Neutrophil (primary cell): ENCODE data around the gene IL10RB.

Experiments
- H3K27ac ChIP-seq: fragments of 200-600 bp; sonication (generic); 2 replicates; pipeline ENCODE4 v1.5.1; 2016; ENCODE audit warnings: mild to moderate bottlenecking, moderate library complexity
- H3K27me3 ChIP-seq: fragments of 200-600 bp; sonication (generic); 2 replicates; pipeline ENCODE4 v1.6.0; 2016; ENCODE audit warnings: mild to moderate bottlenecking
- H3K36me3 ChIP-seq: fragments of 200-600 bp; sonication (generic); 2 replicates; pipeline ENCODE4 v1.5.1; 2017
- H3K4me1 ChIP-seq, 2 experiments: fragments of 200-600 bp in 1 of 2; sonication (generic) in 1 of 2; 1 replicate in 1 of 2; 2 replicates in 1 of 2; pipeline versions ENCODE4 v1.5.1 to v1.6.1; 2013 to 2016; ENCODE audit warnings: low read depth in 1 of 2, low read length in 1 of 2, mild to moderate bottlenecking in 1 of 2, moderate library complexity in 1 of 2; ENCODE audit not compliant: control insufficient read depth in 1 of 2, insufficient read depth in 1 of 2
- H3K4me3 ChIP-seq, 2 experiments: fragments of 200-600 bp in 1 of 2; sonication (generic) in 1 of 2; 1 replicate in 1 of 2; 2 replicates in 1 of 2; pipeline ENCODE4 v1.5.1; 2013 to 2016; ENCODE audit warnings: low read depth in 1 of 2, low read length in 1 of 2, mild to moderate bottlenecking in 1 of 2, moderate library complexity in 1 of 2
- H3K9me3 ChIP-seq: fragments of 200-600 bp; sonication (generic); 2 replicates; pipeline ENCODE4 v1.5.1; 2016
- TF ChIP-seq, protein P1 (sequence below): fragments of 200-600 bp; sonication (generic); IDR thresholded peaks from 2 replicates; pipeline ENCODE4 v1.5.1; 2016; ENCODE audit warnings: antibody characterized with exemption

Gene IL10RB

DNA sequence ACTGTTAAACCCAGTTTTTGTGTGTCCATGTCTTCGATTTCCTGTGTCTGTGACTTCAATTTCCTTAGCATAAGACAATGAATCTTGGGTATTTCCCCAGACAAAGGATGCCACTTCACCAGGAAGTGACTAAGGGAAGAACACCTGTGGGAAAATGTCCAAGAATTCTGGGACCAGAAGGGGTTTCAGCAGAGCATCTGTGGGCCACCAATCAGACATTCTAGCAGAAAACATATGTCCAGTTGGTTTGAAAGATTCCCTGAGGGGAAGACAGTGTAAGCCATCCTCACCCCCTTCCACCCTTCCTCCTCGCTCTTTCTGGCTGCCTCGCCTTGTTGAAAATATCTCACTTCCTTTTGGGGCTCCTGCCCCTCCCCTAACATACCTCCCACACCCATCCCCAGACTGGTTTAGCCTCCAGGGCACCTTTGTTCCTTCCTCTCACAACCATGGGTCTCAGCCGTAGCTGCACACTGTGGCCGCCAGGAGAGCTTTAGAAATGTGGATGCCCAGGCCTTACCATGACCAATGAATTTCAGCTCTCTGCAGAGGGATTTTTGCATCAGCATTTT is 33.1 kb downstream of the IL10RB start:
- Histone ChIP-seq H3K27me3 (no peaks in the 10 kb centered on the region), H3K4me3 (peak overlapping the region; percentile 21 to 44), H3K9me3 (no peaks in the 10 kb centered on the region), H3K27ac (peak overlapping the region; percentile 99), H3K4me1 (peaks cover 58 to 61% of the 10 kb centered on the region in 2 experiments), H3K36me3 (peaks cover 31% of the 10 kb centered on the region)
- TF ChIP-seq, protein P1, sequence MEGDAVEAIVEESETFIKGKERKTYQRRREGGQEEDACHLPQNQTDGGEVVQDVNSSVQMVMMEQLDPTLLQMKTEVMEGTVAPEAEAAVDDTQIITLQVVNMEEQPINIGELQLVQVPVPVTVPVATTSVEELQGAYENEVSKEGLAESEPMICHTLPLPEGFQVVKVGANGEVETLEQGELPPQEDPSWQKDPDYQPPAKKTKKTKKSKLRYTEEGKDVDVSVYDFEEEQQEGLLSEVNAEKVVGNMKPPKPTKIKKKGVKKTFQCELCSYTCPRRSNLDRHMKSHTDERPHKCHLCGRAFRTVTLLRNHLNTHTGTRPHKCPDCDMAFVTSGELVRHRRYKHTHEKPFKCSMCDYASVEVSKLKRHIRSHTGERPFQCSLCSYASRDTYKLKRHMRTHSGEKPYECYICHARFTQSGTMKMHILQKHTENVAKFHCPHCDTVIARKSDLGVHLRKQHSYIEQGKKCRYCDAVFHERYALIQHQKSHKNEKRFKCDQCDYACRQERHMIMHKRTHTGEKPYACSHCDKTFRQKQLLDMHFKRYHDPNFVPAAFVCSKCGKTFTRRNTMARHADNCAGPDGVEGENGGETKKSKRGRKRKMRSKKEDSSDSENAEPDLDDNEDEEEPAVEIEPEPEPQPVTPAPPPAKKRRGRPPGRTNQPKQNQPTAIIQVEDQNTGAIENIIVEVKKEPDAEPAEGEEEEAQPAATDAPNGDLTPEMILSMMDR = peak; percentile 76

DNA sequence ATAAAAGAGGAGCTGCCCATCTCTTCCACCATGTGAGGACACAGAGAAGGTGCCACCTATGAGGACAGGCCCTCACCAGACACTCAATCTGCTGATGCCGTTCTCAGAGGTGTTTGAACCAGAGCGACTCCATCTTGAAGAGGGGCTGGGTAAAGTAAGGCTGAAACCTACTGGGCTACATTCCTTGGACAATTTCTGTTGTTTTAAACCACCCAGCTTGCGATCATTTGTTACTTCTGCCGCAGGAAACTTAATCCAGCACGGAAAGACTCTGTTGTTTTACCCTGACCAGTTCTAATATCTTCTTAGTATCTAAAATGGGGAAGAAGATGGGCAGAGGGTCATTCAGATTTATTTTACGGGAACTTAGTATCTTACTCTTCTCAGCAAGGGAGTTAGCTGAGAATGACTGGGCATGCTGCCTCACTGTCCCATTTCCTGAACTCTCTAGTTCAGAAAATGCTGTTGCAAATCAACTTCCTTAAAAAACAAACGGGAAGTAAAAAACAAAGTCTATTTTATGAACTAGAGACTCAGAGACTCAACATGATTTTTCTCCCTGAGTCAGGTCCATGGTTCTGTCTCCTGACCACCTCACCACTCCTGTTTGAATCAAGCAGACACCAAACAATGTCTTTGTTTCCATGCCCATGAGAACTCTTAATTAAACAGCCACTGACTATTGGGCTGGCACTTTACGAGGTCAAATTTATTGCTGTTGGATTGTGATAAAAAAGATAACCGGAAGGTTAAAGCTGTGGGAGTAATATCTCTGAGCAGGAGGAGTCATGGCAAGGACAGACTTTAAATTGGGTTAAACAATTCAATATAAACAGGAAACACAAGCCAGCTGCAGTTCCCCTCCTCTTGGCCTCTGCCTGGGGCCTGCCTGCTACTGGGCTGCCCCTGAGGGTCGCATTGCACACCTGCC is 34.8 kb downstream of the IL10RB start:
- no peaks in the 10 kb centered on the region for H3K9me3 ChIP-seq
- H3K4me3 ChIP-seq = peak overlapping the region; percentile 46 to 52
- peaks cover 74 to 78% of the 10 kb centered on the region in 2 experiments for H3K4me1 ChIP-seq
- TF ChIP-seq, protein P1 = no peak
- peaks cover 23% of the 10 kb centered on the region for H3K36me3 ChIP-seq
- no peaks in the 10 kb centered on the region for H3K27me3 ChIP-seq
- peak overlapping the region; percentile 99 for H3K27ac ChIP-seq

DNA sequence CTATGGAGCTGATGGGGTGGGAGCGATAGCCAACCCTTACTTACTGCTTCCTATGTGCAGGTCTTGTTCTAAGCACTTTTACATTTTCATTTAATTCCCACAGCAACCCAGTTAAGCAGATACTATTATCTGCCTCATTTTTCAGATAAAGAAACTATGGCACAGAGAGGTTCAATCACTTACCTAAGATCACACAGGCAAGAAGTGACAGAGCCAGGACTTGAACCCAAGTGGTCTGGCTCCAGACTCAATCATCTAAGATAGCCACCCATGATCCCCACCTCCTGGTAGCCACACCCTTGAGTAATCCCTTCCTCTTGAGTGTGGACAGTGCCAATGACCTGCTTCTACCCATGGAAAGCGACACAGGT is 35.5 kb downstream of the IL10RB start:
- peaks cover 17% of the 10 kb centered on the region for H3K36me3 ChIP-seq
- no peaks in the 10 kb centered on the region for H3K27me3 ChIP-seq
- peak overlapping the region; percentile 99 for H3K27ac ChIP-seq
- H3K9me3 ChIP-seq = no peaks in the 10 kb centered on the region
- TF ChIP-seq, protein P1 = no peak
- peaks cover 74 to 78% of the 10 kb centered on the region in 2 experiments for H3K4me1 ChIP-seq
- peak overlapping the region; percentile 46 to 52 for H3K4me3 ChIP-seq

DNA sequence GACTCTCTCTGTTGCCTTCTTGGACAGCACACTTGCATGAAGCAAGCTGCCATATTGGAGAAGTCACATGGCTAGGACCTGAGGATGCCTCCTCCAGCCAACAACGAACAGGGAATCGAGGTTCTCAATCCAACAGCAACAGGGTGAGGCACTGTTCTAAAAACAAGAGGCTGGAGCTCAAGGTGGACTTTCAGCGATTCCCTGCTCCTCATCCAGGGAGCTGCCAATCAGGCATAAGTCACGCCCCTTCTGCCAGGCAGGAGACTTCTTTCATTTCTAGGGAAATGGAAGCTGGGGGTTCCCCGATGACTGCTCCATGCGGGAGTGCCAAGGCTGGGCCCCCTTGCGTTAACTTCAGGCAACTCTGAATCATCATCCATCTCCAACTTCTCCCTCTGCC is 35.9 kb downstream of the IL10RB start:
- TF ChIP-seq, protein P1 = no peak
- peaks cover 74 to 78% of the 10 kb centered on the region in 2 experiments for H3K4me1 ChIP-seq

DNA sequence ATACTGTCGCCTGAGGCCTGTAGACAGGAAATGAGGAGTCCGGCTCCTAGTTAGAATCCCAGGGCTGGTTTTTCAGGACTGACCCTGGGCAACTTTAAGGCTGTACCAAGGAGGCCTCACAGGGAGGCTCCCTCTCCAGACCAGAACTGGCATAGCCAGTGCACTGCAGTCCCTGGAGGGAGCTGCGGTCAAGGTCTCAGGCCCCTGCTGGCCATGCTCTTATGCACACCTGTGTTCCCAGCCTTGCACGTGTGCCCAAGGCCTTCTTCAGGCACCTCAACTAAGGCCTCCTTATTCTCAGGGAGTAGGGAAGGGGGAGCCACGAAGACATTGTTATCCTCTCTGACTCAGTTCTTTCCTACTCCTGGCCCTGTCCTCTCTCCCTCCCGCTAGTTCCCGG is 36.6 kb downstream of the IL10RB start:
- no peak overlapping the region for H3K4me3 ChIP-seq

More for the DNA sequence above, 35.9 kb downstream of the IL10RB start:
- Histone ChIP-seq H3K9me3 (no peaks in the 10 kb centered on the region), H3K27me3 (no peaks in the 10 kb centered on the region), H3K4me3 (peak overlapping the region; percentile 46 to 52), H3K36me3 (peaks cover 12% of the 10 kb centered on the region), H3K27ac (peak overlapping the region; percentile 99)

More for the DNA sequence above, 36.6 kb downstream of the IL10RB start:
- H3K36me3 ChIP-seq = peaks cover 5% of the 10 kb centered on the region
- TF ChIP-seq, protein P1 = no peak
- peaks cover 74 to 78% of the 10 kb centered on the region in 2 experiments for H3K4me1 ChIP-seq
- no peaks in the 10 kb centered on the region for H3K9me3 ChIP-seq
- peak overlapping the region; percentile 99 for H3K27ac ChIP-seq
- H3K27me3 ChIP-seq = no peaks in the 10 kb centered on the region
